ENCODE data around the gene ATR.

ATR gene

GRCh38 chr3:142429582-142429981, 149.0 kb downstream of the ATR start:
- H3K27ac ChIP-seq (replicated peaks): no peak overlapping the region
- no peak overlapping the region for H3K4me3 ChIP-seq (replicated peaks; ENCODE audit: insufficient read depth, low read length)
- TF ChIP-seq SPI1 (IDR thresholded peaks at IDR 0.05; ENCODE audit: borderline replicate concordance, low read depth): no peak
- TF ChIP-seq POLR2AphosphoS5 (IDR thresholded peaks at IDR 0.05; ENCODE audit: low read depth): no peak
- no peak for TF ChIP-seq GABPA (IDR thresholded peaks at IDR 0.05; ENCODE audit: low read depth)
- TF ChIP-seq, protein P1, sequence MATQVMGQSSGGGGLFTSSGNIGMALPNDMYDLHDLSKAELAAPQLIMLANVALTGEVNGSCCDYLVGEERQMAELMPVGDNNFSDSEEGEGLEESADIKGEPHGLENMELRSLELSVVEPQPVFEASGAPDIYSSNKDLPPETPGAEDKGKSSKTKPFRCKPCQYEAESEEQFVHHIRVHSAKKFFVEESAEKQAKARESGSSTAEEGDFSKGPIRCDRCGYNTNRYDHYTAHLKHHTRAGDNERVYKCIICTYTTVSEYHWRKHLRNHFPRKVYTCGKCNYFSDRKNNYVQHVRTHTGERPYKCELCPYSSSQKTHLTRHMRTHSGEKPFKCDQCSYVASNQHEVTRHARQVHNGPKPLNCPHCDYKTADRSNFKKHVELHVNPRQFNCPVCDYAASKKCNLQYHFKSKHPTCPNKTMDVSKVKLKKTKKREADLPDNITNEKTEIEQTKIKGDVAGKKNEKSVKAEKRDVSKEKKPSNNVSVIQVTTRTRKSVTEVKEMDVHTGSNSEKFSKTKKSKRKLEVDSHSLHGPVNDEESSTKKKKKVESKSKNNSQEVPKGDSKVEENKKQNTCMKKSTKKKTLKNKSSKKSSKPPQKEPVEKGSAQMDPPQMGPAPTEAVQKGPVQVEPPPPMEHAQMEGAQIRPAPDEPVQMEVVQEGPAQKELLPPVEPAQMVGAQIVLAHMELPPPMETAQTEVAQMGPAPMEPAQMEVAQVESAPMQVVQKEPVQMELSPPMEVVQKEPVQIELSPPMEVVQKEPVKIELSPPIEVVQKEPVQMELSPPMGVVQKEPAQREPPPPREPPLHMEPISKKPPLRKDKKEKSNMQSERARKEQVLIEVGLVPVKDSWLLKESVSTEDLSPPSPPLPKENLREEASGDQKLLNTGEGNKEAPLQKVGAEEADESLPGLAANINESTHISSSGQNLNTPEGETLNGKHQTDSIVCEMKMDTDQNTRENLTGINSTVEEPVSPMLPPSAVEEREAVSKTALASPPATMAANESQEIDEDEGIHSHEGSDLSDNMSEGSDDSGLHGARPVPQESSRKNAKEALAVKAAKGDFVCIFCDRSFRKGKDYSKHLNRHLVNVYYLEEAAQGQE (IDR thresholded peaks at IDR 0.05; ENCODE audit: insufficient replicate concordance, low read depth): no peak
- TF ChIP-seq, protein P2, sequence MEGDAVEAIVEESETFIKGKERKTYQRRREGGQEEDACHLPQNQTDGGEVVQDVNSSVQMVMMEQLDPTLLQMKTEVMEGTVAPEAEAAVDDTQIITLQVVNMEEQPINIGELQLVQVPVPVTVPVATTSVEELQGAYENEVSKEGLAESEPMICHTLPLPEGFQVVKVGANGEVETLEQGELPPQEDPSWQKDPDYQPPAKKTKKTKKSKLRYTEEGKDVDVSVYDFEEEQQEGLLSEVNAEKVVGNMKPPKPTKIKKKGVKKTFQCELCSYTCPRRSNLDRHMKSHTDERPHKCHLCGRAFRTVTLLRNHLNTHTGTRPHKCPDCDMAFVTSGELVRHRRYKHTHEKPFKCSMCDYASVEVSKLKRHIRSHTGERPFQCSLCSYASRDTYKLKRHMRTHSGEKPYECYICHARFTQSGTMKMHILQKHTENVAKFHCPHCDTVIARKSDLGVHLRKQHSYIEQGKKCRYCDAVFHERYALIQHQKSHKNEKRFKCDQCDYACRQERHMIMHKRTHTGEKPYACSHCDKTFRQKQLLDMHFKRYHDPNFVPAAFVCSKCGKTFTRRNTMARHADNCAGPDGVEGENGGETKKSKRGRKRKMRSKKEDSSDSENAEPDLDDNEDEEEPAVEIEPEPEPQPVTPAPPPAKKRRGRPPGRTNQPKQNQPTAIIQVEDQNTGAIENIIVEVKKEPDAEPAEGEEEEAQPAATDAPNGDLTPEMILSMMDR (IDR thresholded peaks at IDR 0.05; ENCODE audit: insufficient read depth, low read length): no peak
- no peaks in the 10 kb centered on the region for H3K27me3 ChIP-seq (ENCODE audit: insufficient read depth, poor library complexity, severe bottlenecking)
- DNase-seq (ENCODE audit: low read depth in 1 of 2, low spot score in 1 of 2): no peak

DNA sequence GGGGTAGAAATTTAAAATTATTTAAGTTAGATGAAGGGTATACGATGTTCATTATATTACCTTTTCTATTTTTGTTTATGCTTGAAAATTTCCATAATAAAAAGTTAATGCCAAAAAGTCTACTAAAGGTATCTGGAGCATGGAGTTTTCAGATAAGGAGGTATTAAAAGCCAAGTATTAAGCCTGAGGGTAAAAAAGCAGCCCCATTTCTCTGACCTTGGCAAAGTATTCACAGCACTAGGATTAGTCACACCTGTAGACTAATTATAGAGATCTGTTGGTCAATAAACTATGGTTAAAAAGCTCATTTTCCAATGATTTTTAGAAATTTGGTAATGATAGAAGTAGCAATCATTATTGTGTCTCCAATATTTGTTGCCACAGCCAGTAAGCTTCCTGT, 153.8 kb downstream of the ATR start:
- Histone ChIP-seq H3K27ac (replicated peaks) (no peak overlapping the region), H3K4me3 (replicated peaks; ENCODE audit: insufficient read depth, low read length) (no peak overlapping the region), H3K27me3 (ENCODE audit: insufficient read depth, poor library complexity, severe bottlenecking) (no peaks in the 10 kb centered on the region)
- DNase-seq (ENCODE audit: low read depth in 1 of 2, low spot score in 1 of 2): no peak
- TF ChIP-seq, protein P2 (IDR thresholded peaks at IDR 0.05; ENCODE audit: insufficient read depth, low read length): no peak
- TF ChIP-seq, protein P1 (IDR thresholded peaks at IDR 0.05; ENCODE audit: insufficient replicate concordance, low read depth): no peak
- TF ChIP-seq SPI1 (IDR thresholded peaks at IDR 0.05; ENCODE audit: borderline replicate concordance, low read depth) (no peak), POLR2AphosphoS5 (IDR thresholded peaks at IDR 0.05; ENCODE audit: low read depth) (no peak), GABPA (IDR thresholded peaks at IDR 0.05; ENCODE audit: low read depth) (no peak)

DNA sequence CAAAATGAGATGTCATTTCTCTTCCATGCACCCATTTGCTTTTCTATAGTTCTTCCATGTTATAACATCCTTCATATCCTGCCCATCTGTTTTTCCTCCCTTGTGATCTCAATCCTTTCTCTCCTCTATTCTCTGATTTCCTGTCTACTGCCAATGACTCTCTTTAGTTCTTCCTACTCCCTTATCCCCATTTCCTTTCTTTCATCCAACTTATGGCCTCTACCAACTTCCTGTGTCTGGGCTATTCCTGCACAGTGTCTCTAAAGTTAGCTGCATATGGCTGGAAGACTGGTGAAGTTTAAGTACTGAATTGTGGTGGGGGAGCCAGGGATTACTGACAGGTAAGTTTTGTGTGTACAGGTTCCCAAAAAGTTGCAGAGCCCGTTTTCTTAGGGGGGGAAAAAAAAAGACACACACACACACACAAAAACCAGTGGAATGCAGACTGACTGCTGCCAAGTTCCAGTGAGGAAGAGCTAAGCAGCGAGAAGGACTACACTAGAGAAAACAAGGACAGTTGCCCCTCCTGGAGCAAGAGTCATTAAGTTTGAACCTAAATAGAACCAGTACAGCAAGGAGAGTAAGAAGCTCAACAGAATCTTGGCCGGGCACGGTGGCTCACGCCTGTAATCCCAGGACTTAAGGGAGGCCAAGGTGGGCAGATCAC, 159.5 kb downstream of the ATR start:
- Histone ChIP-seq H3K27ac (replicated peaks) (no peak overlapping the region), H3K4me3 (replicated peaks; ENCODE audit: insufficient read depth, low read length) (no peak overlapping the region), H3K27me3 (ENCODE audit: insufficient read depth, poor library complexity, severe bottlenecking) (no peaks in the 10 kb centered on the region)
- DNase-seq (ENCODE audit: low read depth in 1 of 2, low spot score in 1 of 2): no peak
- TF ChIP-seq GABPA (IDR thresholded peaks at IDR 0.05; ENCODE audit: low read depth) (no peak), POLR2AphosphoS5 (IDR thresholded peaks at IDR 0.05; ENCODE audit: low read depth) (no peak), SPI1 (IDR thresholded peaks at IDR 0.05; ENCODE audit: borderline replicate concordance, low read depth) (no peak)
- TF ChIP-seq, protein P1 (IDR thresholded peaks at IDR 0.05; ENCODE audit: insufficient replicate concordance, low read depth): no peak
- TF ChIP-seq, protein P2 (IDR thresholded peaks at IDR 0.05; ENCODE audit: insufficient read depth, low read length): no peak

All from HL-60 (cell line).